Ovary (tissue), 9 donors: ENCODE results near the gene SPAG7. TPM values are rescaled to one million over a fixed set of nuclear protein-coding genes. Genes with fewer than 3 reads are reported as not detected.

Experiments
- DNase-seq, 5 donors: peaks; one replicate each; pipeline ENCODE4 v3.0.0-alpha.2; 2019 to 2020
- H3K27ac ChIP-seq, 2 donors: fragments of 200-600 bp; one replicate each; pipeline versions ENCODE4 v1.5.1 to v1.8.0; 2019 to 2022
- H3K27me3 ChIP-seq: fragments of 200-600 bp; one replicate; pipeline ENCODE4 v1.8.0; 2022
- H3K36me3 ChIP-seq: fragments of 200-600 bp; sonication (generic); one replicate; pipeline ENCODE4 v1.5.1; 2019
- H3K4me1 ChIP-seq: one replicate; pipeline ENCODE4 v1.8.1; 2013; ENCODE audit warnings: mild to moderate bottlenecking, moderate library complexity; ENCODE audit not compliant: insufficient read depth
- H3K4me3 ChIP-seq: fragments of 200-600 bp; sonication (generic); one replicate; pipeline ENCODE4 v1.5.1; 2017
- H3K9me3 ChIP-seq, 2 donors: fragments of 200-600 bp in 1 of 2; sonication (generic) in 1 of 2; one replicate each; pipeline versions ENCODE4 v1.5.1 to v1.8.1; 2013 to 2019; ENCODE audit warnings: mild to moderate bottlenecking in 1 of 2, moderate library complexity in 1 of 2
- EP300 ChIP-seq: sonication (generic); formaldehyde crosslinking; IDR thresholded peaks from one replicate; pipeline ENCODE4 v1.6.1; 2017; ENCODE audit warnings: antibody characterized with exemption
- POLR2A ChIP-seq: fragments of 450-650 bp; IDR thresholded peaks from one replicate; pipeline ENCODE4 v1.6.1; 2017; ENCODE audit warnings: antibody characterized with exemption, mild to moderate bottlenecking, moderate library complexity
- WGBS, 3 donors: extraction: QIAGEN DNeasy Blood & Tissue Kit in 1 of 3; methylation state at CpG; one replicate each; pipeline versions ENCODE4 v1.1.5 to v1.1.7; 2013 to 2017; 5-methylcytosine and 5-hydroxymethylcytosine counted together
- intact Hi-C, 4 donors: fragments of 100-400 bp; cut with DNase I; formaldehyde crosslinking; loops; one replicate each; pipeline versions ENCODE4 v1.11.0 to v1.15.1; 2022 to 2023
- polyA plus RNA-seq, 2 donors: library from polyadenylated mRNA; stranded (reverse); fragments of 200-250 nt in 1 of 2; fragments of 350-450 nt in 1 of 2; fragmentation: Illumina TruSeq in 1 of 2; extraction: RNeasy Lipid Tissue Mini Kit (QIAGEN cat#74804) in 1 of 2; gene quantifications; one replicate each; pipeline ENCODE4 v1.2.3, GENCODE V29; 2013 to 2014
- total RNA-seq, 7 donors: library from RNA; depleted of rRNA in 2 of 7; stranded (reverse); fragments of >200 nt in 2 of 7; fragmentation: NEBNext Ultra II Directional in 3 of 7; extraction: Animal tissue kit (Norgen Biotek cat#: 25700) in 3 of 7; gene quantifications; one replicate each; pipeline versions ENCODE4 v1.1.0 to v1.2.4, GENCODE V29; 2016 to 2023
- TF ChIP-seq, protein P1 (sequence below), 3 donors: fragments of 450-650 bp in 2 of 3; fragments of 200-600 bp in 1 of 3; IDR thresholded peaks; one replicate each; pipeline versions ENCODE4 v1.5.1 to v1.8.0; 2016 to 2022; ENCODE audit warnings: antibody characterized with exemption in 3 of 3, mild to moderate bottlenecking in 1 of 3
- donor health status: DM: no; HTN: no; CAD: no; lungs with moderate emphysema.
- donor health status: DM: no; HTN: no; CAD: no.
- donor health status: Bipolar disorder and iron deficiency.
- donor health status: DM: yes; HTN: yes; CAD: no.
- donor health status: DM: no; HTN: no; CAD: no.
- donor health status: DM: yes; HTN: yes; CAD: no.

Gene SPAG7
- total and polyA plus RNA-seq, 9 donors: 30.4 to 60.6 (median 38.6) TPM

DNA sequence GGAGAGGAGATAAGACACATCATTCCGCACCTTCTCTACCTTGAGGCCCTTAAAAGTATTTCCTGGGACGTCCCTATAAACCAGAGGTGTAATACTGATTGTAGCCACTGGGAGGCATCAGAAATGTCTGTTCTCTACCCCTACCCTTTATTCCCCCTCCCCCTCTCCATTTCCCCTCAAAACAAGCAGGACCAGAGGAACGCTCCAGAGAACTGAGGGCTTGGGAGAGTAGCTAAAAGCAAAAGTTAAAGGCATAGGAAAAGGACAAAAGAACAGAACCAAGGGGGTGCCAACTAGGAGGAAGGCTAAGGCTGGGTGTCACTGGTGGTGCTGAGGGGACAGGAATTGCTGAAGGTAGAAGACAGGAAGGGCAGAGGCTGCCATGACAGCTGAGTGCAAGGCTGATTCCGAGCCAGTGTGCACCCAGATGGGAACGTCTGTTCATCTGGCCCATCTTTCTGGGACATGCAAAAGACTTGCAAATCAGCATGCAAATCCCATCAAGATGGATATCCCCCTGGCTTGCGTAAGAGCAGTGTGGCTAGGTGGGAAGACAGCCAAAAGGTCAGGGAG is 13.1 kb upstream of the SPAG7 start:
- 33 to 38% (median 35%) methylated on average over 6 of the region's 6 CpGs for WGBS, 3 donors
- no peak for TF ChIP-seq EP300
- TF ChIP-seq, protein P1, sequence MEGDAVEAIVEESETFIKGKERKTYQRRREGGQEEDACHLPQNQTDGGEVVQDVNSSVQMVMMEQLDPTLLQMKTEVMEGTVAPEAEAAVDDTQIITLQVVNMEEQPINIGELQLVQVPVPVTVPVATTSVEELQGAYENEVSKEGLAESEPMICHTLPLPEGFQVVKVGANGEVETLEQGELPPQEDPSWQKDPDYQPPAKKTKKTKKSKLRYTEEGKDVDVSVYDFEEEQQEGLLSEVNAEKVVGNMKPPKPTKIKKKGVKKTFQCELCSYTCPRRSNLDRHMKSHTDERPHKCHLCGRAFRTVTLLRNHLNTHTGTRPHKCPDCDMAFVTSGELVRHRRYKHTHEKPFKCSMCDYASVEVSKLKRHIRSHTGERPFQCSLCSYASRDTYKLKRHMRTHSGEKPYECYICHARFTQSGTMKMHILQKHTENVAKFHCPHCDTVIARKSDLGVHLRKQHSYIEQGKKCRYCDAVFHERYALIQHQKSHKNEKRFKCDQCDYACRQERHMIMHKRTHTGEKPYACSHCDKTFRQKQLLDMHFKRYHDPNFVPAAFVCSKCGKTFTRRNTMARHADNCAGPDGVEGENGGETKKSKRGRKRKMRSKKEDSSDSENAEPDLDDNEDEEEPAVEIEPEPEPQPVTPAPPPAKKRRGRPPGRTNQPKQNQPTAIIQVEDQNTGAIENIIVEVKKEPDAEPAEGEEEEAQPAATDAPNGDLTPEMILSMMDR (IDR thresholded peaks at IDR 0.05): peak; percentile 46 to 60 (median 47)
- no peak for DNase-seq
- Histone ChIP-seq H3K27me3 (no peaks in the 10 kb centered on the region), H3K4me3 (no peak overlapping the region), H3K27ac (no peak overlapping the region), H3K4me1 (no peaks in the 10 kb centered on the region), H3K9me3 (no peaks in the 10 kb centered on the region), H3K36me3 (no peaks in the 10 kb centered on the region)
- intact Hi-C loops: loop anchor here in 1 of 4 donors (5.0 kb wide), 1 partner anchor 82 kb away; no protein-coding TSS in a partner anchor

DNA sequence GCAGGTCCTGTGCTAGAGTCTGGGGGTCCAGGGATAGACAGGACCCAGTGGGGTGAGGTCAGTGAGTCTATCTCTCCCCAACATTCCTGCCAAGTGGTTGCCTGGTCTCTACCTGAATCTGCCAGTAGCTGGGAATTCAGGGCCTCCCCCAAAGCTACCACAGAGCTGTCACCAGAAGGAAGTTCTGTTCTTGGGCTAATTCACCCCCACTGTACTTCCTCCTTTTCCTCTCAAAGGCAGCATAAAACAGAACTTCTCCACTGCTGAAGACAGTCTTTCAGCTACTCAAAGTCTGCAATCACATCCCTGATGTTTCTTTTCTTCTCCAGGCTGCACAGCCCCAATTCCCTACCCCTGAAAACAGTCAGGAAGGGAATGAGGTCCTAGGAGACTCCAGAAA is 11.1 kb upstream of the SPAG7 start:
- Histone ChIP-seq H3K4me1 (no peaks in the 10 kb centered on the region), H3K9me3 (no peaks in the 10 kb centered on the region), H3K27ac (no peak overlapping the region), H3K27me3 (no peaks in the 10 kb centered on the region), H3K36me3 (no peaks in the 10 kb centered on the region), H3K4me3 (no peak overlapping the region)
- intact Hi-C loops: no loop called here
- TF ChIP-seq POLR2A: no peak
- TF ChIP-seq EP300: no peak
- TF ChIP-seq, protein P1 (IDR thresholded peaks at IDR 0.05): no peak
- DNase-seq: no peak

DNA sequence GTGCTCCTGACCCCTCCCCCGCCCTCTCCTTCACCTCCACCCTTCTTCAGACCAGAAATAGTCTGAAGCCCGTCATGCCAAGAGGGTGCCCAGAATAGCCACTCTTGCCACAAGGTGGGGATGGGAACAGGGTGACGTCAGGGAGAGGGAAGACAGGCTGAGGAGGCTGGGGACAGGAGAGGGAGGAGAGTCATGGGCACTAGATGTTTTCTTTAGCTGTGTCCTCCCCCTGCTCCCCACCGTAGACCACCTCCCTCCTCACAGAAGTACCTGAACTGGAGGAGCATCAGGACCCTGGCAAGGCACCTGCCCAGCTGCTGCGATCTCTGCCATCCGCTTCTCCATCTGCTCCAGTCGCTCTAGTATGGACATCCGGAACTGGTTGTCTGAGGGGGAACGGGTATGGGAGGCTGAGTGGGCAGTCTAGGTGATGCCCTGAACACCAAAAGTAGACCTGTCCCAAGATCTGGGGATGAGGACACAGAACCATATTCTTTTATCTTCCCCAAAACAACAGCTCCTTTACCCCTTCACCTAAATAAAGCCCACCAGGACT is 6.6 kb upstream of the SPAG7 start:
- H3K27ac ChIP-seq: no peak overlapping the region
- DNase-seq: no peak
- H3K9me3 ChIP-seq: no peaks in the 10 kb centered on the region
- no peak overlapping the region for H3K4me3 ChIP-seq
- TF ChIP-seq POLR2A: no peak
- TF ChIP-seq, protein P1 (IDR thresholded peaks at IDR 0.05): no peak
- TF ChIP-seq EP300: no peak
- no peaks in the 10 kb centered on the region for H3K4me1 ChIP-seq
- H3K36me3 ChIP-seq: no peaks in the 10 kb centered on the region
- intact Hi-C loops: no loop called here
- 84 to 92% (median 87%) methylated on average over 9 of the region's 9 CpGs for WGBS, 3 donors
- no peaks in the 10 kb centered on the region for H3K27me3 ChIP-seq

DNA sequence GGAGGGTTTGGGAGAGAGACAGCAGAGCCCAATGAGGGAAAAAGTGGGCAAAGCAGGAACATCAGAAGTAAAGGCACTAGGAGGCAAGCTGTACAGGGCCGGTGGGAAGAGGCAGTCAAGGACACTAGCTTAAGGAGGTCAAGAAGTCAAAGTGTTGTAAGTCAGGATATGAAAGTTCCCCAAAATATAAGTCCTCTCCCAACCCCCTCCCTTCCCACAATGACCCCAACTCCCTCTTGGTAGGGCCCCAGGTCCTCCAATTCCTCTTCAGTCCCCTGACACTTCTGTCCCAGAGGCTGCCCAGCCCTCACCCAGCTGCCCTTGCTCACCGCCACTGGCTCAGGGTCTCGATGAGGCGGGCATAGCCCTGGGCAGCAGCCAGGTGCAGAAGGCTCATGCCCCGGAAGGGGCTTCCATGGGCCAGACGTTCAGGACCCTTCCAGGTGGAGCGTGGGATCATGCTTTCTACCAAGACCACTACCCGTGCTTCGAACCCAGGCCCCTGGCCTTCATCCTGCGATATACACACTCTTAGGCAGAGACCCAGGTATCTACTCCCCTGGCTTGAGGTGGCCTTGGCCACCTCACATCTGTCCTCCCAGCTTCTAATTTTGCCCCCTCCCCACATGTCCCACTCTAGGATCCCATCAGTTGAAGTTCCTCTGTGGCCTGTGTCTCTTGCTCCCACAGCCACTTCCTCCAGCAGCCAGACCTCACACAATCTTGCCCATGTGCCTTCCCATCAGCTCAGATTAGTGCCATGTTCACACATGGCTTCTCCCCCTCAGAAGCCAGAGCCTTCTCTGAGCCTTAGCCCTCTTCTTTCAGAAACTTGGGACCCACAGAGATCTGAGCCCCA is 5.9 kb upstream of the SPAG7 start:
- TF ChIP-seq POLR2A (no peak), EP300 (no peak)
- TF ChIP-seq, protein P1 (IDR thresholded peaks at IDR 0.05): no peak
- H3K4me3 ChIP-seq: no peak overlapping the region
- intact Hi-C loops: no loop called here
- DNase-seq: no peak
- WGBS, 3 donors: 78 to 82% (median 80%) methylated on average over 10 of the region's 10 CpGs
- no peak overlapping the region for H3K27ac ChIP-seq
- H3K9me3 ChIP-seq: no peaks in the 10 kb centered on the region
- no peaks in the 10 kb centered on the region for H3K27me3 ChIP-seq
- H3K4me1 ChIP-seq: peaks cover 4% of the 10 kb centered on the region
- H3K36me3 ChIP-seq: no peaks in the 10 kb centered on the region
